ENCODE data around the gene FAM3B. TPM values are rescaled to one million over a fixed set of nuclear protein-coding genes. Genes with fewer than 3 reads are reported as not detected.

Gene FAM3B
- total and polyA plus RNA-seq, 2 of the 4 experiments (the other 2 are of a cell fraction) = not detected

GRCh38 chr21:41390043-41390639, 73.5 kb downstream of the FAM3B start:
- Histone ChIP-seq H3K4me3 (ENCODE audit: insufficient read depth, low read depth, low read length) (no peak overlapping the region), H3K14ac (replicated peaks; ENCODE audit: low read depth, low read length) (no peak overlapping the region), H2AFZ (replicated peaks; ENCODE audit: low read length, poor library complexity) (no peak overlapping the region), H3K9me1 (ENCODE audit: insufficient read depth, low read length) (no peaks in the 10 kb centered on the region), H2BK5ac (ENCODE audit: low read depth, low read length, poor library complexity, severe bottlenecking) (no peak overlapping the region), H3K79me1 (ENCODE audit: low read depth in 1 of 2, low read length in 2 of 2) (no peaks in the 10 kb centered on the region), H3K27ac (ENCODE audit: insufficient read depth, low read length) (no peak overlapping the region), H2BK15ac (ENCODE audit: low read depth, low read length) (no peak overlapping the region), H3K23ac (ENCODE audit: low read depth, low read length) (no peak overlapping the region), H3K9ac (ENCODE audit: low read depth, low read length) (no peak overlapping the region), H4K8ac (ENCODE audit: low read depth in 2 of 2, low read length in 2 of 2) (no peak overlapping the region), H4K91ac (ENCODE audit: insufficient read depth, low read depth, low read length) (no peak overlapping the region), H3K18ac (ENCODE audit: low read depth, low read length) (no peak overlapping the region), H2AK5ac (ENCODE audit: low read depth, low read length) (no peak overlapping the region), H2BK20ac (ENCODE audit: low read depth, low read length) (no peak overlapping the region), H4K5ac (ENCODE audit: low read depth, low read length) (no peak overlapping the region), H3K4me1 (ENCODE audit: control insufficient read depth, insufficient read depth, low read length) (no peaks in the 10 kb centered on the region), H3K9me3 (ENCODE audit: control insufficient read depth, insufficient read depth, low read length) (no peaks in the 10 kb centered on the region), H3K36me3 (ENCODE audit: control insufficient read depth, insufficient read depth, low read length) (no peaks in the 10 kb centered on the region), H4K20me1 (ENCODE audit: insufficient read depth, low read length) (no peaks in the 10 kb centered on the region), H2AK9ac (replicated peaks; ENCODE audit: low read depth, low read length, poor library complexity) (no peak overlapping the region), H2BK120ac (ENCODE audit: low read depth, low read length) (no peak overlapping the region), H3K56ac (ENCODE audit: extremely low read depth, insufficient read depth, low read length) (no peak overlapping the region), H3K4me2 (ENCODE audit: low read depth, low read length) (no peak overlapping the region), H3K27me3 (ENCODE audit: control insufficient read depth, insufficient read depth, low read length) (peaks cover 1% of the 10 kb centered on the region), H3K4ac (ENCODE audit: low read depth, low read length) (no peak overlapping the region)
- intact Hi-C loops (cut with micrococcal nuclease) (no loop called here), in situ Hi-C loops (cut with MboI; ENCODE audit: low sequenced_read_pairs) (no loop called here), dilution Hi-C loops (cut with HindIII; ENCODE audit: low sequenced_read_pairs, unreplicated experiment) (no loop called here)
- TF ChIP-seq BHLHE40 (IDR thresholded peaks at IDR 0.05; ENCODE audit: low read depth, low read length) (no peak), POLR2A (IDR thresholded peaks at IDR 0.05; ENCODE audit: low read depth, low read length) (no peak)
- CTCF ChIA-PET = no interaction called here
- BruUV-seq (replicated peaks) = no TSS peak
- no peak for DNase-seq
- 87% methylated on average over 9 of the region's 17 CpGs; no CpG with 5 or more reads in 1 of the 2 experiments for WGBS, 2 experiments (ENCODE audit: extremely low coverage in 2 of 2, insufficient read length in 1 of 2)
- no peak for ATAC-seq (ENCODE audit: low read depth)
- POLR2A ChIA-PET (ENCODE audit: unreplicated experiment) = no interaction called here

Data from IMR-90 (cell line).